Colonic mucosa (tissue), 4 donors: ENCODE data around the gene LAMA5. TPM values are rescaled to one million over a fixed set of nuclear protein-coding genes. Genes with fewer than 3 reads are reported as not detected.

Experiments
- DNase-seq: peaks from one replicate; pipeline ENCODE4 v3.0.0-alpha.2; 2020
- H3K27ac ChIP-seq: fragments of 200-600 bp; one replicate; pipeline ENCODE4 v1.8.0; 2021
- H3K27me3 ChIP-seq: fragments of 200-600 bp; one replicate; pipeline ENCODE4 v1.8.0; 2021
- H3K36me3 ChIP-seq: fragments of 200-600 bp; one replicate; pipeline ENCODE4 v1.8.0; 2021
- H3K4me1 ChIP-seq: fragments of 200-600 bp; one replicate; pipeline ENCODE4 v1.8.0; 2021; ENCODE audit warnings: mild to moderate bottlenecking
- H3K4me3 ChIP-seq: fragments of 200-600 bp; one replicate; pipeline ENCODE4 v1.8.0; 2021
- H3K9ac ChIP-seq, 2 donors: one replicate each; pipeline ENCODE4 v1.7.0; 2013; ENCODE audit warnings: control low read depth in 2 of 2, low read depth in 2 of 2, low read length in 2 of 2
- H3K9me3 ChIP-seq: fragments of 200-600 bp; one replicate; pipeline ENCODE4 v1.8.0; 2021
- intact Hi-C: fragments of 100-400 bp; cut with DNase I; formaldehyde crosslinking; loops from one replicate; pipeline ENCODE4 v1.14.1; 2022
- total RNA-seq, 2 donors: library from RNA; stranded (reverse); fragmentation: NEBNext Ultra II Directional in 1 of 2; extraction: Animal tissue kit (Norgen Biotek cat#: 25700) in 1 of 2; gene quantifications; one replicate each; pipeline ENCODE4 v1.2.1, GENCODE V29; 2021
- TF ChIP-seq, protein P1 (sequence below): fragments of 200-600 bp; IDR thresholded peaks from one replicate; pipeline ENCODE4 v1.8.0; 2022; ENCODE audit warnings: antibody characterized with exemption, mild to moderate bottlenecking
- donor health status: healthy.
- donor health status: DM: no; HTN: no; CAD: no.
- donor health status: DM: no; HTN: no; CAD: no.

Gene LAMA5
- total RNA-seq, 2 donors from 2014 or later = 32.5 to 35.5 TPM

DNA sequence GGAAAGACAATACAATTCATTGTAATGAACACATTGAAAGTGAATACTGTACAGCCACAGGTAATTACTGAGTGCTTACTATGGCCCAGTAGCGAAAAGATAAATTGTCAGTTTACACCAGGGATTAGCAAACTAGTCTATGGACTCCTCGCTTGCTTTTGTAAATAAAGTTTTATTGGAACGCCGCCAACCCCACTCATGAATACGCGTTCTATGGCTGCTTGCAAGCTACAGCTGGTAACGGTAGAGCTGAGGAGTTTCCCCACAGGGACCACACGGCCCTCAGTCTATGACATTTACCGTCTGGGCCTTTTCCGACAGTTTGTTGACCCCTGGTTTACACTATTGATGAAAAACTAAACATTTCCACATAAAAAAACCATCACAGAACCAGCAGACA lies 24.2 kb downstream of the LAMA5 start:
- Histone ChIP-seq H3K27ac (no peak overlapping the region), H3K9ac (no peak overlapping the region)
- no peak for DNase-seq

DNA sequence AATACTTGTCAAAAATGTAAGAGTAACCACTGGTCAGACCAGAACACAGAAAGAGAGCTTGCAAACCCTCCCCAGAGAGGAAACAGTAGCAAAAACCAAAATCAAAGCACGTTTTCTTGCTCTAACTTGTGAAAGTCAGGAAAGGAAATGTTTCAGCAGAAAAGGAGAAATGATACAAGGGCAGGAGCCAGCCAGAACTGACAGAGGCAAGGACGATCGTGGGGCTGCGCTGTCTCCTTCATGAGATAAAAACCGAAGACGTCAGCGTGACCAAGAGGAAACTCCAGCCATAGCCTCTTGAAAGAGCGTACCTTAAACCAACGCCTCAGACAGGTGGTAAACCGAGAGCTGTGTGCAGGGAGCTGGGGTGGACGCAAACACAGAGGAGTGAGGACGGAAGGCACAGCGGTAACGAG lies 27.5 kb downstream of the LAMA5 start:
- Histone ChIP-seq H3K27me3 (no peaks in the 10 kb centered on the region), H3K4me3 (no peak overlapping the region), H3K4me1 (no peaks in the 10 kb centered on the region), H3K9me3 (no peaks in the 10 kb centered on the region), H3K36me3 (no peaks in the 10 kb centered on the region), H3K27ac (no peak overlapping the region), H3K9ac (no peak overlapping the region)
- no peak for DNase-seq
- TF ChIP-seq, protein P1, sequence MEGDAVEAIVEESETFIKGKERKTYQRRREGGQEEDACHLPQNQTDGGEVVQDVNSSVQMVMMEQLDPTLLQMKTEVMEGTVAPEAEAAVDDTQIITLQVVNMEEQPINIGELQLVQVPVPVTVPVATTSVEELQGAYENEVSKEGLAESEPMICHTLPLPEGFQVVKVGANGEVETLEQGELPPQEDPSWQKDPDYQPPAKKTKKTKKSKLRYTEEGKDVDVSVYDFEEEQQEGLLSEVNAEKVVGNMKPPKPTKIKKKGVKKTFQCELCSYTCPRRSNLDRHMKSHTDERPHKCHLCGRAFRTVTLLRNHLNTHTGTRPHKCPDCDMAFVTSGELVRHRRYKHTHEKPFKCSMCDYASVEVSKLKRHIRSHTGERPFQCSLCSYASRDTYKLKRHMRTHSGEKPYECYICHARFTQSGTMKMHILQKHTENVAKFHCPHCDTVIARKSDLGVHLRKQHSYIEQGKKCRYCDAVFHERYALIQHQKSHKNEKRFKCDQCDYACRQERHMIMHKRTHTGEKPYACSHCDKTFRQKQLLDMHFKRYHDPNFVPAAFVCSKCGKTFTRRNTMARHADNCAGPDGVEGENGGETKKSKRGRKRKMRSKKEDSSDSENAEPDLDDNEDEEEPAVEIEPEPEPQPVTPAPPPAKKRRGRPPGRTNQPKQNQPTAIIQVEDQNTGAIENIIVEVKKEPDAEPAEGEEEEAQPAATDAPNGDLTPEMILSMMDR = no peak
- intact Hi-C loops = no loop called here

More for the DNA sequence above, 24.2 kb downstream of the LAMA5 start:
- Histone ChIP-seq H3K4me3 (no peak overlapping the region), H3K4me1 (no peaks in the 10 kb centered on the region), H3K36me3 (no peaks in the 10 kb centered on the region), H3K27me3 (no peaks in the 10 kb centered on the region), H3K9me3 (no peaks in the 10 kb centered on the region)
- TF ChIP-seq, protein P1 = no peak
- intact Hi-C loops = no loop called here

DNA sequence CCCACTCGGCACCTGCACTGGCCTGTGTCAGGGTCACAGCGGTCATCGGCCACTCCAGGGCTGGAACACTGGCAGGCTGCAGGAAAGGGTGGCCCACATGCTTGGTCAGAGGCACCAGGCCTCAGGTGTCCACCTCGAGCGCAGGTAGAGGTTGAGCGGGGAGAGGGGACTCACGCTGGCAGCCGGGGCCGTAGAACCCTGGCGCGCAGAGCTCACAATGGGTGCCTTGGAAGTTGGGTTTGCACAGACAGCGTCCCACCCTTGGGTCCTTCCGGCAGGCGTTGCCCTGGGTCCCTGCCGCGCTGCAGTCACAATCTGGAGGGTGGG lies 28.9 kb downstream of the LAMA5 start:
- no peaks in the 10 kb centered on the region for H3K27me3 ChIP-seq
- no peaks in the 10 kb centered on the region for H3K36me3 ChIP-seq
- intact Hi-C loops = no loop called here
- TF ChIP-seq, protein P1 = no peak
- no peaks in the 10 kb centered on the region for H3K9me3 ChIP-seq
- no peak overlapping the region for H3K4me3 ChIP-seq
- no peak overlapping the region for H3K27ac ChIP-seq
- no peak overlapping the region for H3K9ac ChIP-seq
- DNase-seq = no peak
- no peaks in the 10 kb centered on the region for H3K4me1 ChIP-seq

DNA sequence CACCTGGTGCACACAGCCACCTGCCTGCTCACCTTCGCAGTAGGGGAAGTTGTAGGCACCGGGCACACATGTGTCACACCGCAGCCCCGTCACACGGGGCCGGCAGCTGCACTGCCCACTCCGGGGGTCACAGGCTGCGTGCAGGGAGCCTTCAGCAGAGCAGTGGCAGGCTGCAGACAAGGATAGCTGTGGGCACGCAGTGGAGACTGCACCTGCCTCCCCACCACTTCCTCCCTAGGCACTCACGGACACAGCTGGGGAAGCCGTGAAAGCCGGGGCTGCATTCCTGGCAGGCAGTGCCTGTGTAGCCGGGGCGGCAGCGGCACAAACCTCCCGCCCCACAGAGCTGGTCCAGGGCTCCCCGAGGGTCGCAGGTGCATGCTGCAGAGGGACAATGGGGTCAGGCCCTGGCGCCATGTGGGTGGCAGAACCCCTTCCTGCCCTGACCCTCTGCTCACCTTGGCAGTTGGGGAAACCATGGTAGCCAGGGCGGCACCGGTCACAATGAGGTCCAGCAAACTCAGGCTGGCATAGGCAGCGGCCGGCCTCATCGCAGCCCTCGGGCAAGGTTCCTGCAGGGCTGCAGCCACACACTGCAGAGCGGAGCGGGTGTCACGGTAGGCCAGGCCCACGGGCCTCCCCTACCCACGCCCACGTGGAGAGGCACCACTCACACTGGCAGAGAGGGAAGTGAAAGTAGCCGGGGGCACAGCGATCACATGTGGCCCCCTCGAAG lies 29.4 kb downstream of the LAMA5 start:
- no peak for DNase-seq
- Histone ChIP-seq H3K27me3 (no peaks in the 10 kb centered on the region), H3K4me1 (no peaks in the 10 kb centered on the region), H3K27ac (no peak overlapping the region), H3K36me3 (no peaks in the 10 kb centered on the region), H3K9me3 (no peaks in the 10 kb centered on the region), H3K4me3 (no peak overlapping the region), H3K9ac (peak overlapping the region in 1 of 2 donors; percentile 12)
- TF ChIP-seq, protein P1 = no peak
- intact Hi-C loops = no loop called here

DNA sequence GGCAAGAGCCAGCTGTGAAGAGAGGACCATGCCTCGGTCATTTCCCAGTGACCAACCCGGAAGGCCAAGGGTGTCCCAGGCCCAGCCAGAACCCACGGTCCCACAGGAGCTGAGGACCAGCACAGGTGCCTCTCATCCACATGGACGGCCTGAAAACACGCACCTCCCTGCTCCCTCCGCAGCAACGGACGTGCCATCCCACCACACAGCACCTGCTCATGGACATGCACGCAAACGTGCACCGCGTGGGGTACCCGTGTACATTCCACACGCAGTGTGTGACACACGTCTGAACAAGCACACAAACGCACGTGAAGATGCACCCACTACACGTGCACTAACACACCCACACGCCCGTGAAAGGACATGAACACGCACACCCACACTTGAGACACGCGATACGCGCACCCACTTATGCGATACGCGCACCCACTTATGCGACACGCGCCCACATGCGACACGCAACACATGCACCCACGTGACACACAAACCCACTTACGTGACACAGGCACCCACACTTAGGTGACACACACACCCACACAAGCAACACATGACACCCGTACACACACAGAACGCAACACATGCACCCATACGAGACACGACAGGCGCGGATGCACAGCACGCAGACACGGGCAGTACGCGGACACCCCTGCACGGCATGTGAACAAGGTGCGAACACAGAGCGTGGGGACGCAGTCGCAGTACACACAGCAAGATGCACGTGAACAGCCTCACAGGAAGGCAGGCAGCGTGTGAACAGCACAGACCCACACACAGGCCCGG lies 30.1 kb downstream of the LAMA5 start:
- H3K27me3 ChIP-seq = no peaks in the 10 kb centered on the region

More for the DNA sequence above, 30.1 kb downstream of the LAMA5 start:
- intact Hi-C loops = no loop called here
- Histone ChIP-seq H3K9me3 (no peaks in the 10 kb centered on the region), H3K4me3 (no peak overlapping the region), H3K9ac (no peak overlapping the region), H3K36me3 (no peaks in the 10 kb centered on the region), H3K4me1 (no peaks in the 10 kb centered on the region), H3K27ac (no peak overlapping the region)
- TF ChIP-seq, protein P1 = no peak
- DNase-seq = no peak
